NCI-H2171 (cell line): ENCODE measurements around the gene MINAR2.

ENCODE experiments used
- DNase-seq: peaks from one replicate; lab custom pipeline; 2025; lab: John Stamatoyannopoulos, UW

The MINAR2 gene

DNA sequence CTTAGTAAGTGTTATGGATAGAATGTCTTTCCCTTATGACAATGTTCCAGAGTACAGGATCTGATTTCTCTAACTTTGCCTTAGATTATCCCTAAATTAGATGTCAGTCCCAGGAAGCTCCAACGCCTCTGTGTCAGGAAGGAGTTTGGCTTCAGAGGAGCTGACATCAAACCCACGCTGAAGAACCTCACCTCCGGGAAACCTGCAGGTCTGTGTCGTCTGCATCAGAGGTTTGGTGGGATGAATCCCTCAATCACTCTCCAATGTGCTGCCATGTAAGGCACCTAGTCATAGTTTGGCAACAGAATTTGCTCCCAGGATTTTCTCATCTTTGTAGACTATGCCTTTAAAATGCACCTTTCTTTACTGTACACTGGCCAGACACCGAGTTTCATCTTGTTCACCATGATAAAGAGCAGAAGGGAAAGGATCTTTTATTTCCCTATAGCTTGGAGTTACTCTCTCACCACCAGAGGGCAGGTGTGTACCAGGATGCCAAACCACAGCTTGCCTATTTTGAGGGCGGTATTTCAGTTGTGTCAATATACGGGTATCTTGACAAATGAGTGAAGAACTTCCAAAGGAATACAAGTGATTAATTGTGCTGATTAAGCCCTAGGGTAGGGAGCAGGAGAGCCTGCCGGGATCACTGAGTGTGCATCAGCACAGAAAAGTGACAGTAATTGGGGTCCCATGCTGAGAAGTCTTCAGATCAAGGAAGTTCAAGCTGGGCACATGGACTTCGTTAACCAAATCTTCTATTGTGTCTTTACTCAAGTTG, 23.4 kb downstream of the MINAR2 start:
- DNase-seq = peak; percentile 4

DNA sequence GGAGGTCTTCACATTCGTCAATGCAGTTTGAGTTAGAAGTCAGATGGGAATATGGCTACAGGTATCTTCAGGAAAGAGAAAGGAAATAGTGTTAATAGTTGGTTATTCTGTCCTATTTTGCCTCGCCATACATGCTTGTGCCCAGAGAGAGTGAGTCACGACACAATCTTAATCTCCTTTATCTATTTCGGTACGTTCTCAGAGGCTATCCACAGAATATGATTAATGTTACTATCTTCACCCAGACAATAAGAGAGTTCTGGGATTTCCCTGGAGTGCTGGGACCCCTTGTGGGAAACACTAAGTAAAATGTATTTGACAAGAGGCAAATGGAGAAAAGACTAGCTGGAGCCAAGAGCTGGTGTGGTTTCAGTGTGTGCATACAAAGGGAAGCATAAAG, 25.5 kb downstream of the MINAR2 start:
- no peak for DNase-seq

DNA sequence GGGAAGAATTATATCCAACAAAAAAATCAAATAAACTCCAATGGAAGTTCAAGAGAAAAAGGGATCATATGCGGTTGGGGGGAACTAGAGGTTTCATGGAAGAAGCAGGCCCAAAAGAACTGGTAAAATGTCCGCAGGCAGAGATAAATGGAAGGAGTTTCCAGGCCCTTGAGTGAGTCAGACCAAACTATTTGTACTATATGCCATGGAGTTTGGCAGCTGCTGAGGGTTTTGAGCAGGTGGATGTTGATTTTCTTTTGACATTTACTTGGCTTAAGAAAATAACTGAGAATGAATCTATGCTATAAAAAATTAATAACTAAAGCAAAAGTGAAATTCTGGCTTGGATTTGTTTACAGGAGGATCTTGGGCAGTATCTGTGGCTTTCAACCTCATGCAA, 33.7 kb downstream of the MINAR2 start:
- no peak for DNase-seq

DNA sequence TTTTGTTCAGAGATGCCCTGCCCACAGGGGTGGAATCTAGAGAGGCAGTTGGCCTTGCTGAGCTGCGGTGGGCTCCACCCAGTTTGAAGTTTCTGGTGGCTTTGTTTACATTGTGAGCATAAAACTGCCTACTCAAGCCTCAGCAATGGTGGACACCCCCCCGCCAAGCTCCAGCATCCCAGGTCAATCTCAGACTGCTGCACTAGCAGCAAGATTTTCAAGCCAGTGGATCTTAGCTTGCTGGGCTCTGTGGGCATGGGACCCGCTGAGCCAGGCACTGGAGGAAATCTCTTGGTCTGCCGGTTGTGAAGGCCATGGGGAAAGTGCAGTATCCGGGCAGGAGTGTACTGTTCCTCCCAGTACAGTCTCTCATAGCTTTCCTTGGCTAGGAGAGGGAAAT, 55.5 kb downstream of the MINAR2 start:
- DNase-seq = no peak

DNA sequence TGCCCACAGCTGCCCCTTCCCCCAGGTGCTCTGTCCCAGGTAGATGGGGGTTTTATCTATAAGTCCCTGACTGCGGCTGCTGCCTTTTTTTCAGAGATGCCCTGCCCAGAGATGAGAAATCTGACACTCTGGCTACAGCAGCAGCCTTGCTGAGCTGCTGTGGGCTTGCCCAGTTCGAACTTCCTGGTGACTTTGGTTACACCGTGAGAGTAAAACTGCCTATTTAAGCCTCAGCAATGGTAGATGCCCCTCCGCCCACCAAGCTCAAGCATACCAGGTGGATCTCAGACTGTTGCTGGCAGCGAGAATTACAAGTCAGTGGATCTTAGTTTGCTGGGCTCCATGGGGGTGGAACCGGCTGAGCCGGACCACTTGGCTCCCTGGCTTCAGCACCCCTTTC, 56.8 kb downstream of the MINAR2 start:
- no peak for DNase-seq

DNA sequence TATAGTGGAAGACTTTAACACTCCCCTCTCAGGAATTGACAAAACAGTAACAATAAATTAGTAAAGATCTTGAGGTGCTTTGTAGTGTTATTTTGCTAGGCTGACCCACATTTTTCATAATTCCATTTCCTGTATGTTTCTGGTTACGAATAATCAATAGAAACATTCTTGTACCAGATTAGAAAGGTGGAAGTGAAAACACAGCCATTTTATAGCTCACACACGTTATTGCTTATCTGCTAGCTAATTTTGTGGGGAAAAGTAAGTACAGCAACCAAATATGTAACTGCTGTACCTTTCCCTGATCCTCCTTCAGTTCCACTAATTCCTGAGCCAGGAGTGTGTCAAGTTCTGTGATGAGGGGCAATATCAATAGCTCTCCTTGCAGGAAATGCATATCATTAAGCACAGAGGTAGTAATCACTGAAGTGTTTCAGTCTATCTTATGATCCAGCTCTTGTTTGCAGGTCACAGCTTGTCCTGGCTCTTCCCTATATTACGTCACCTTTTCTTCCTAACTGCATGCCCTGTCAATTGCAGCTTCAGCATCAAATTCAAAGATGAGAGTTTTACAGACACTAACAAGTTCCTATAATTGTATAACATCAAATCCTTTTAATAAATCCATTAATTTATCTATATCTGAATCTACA, 59.4 kb downstream of the MINAR2 start:
- no peak for DNase-seq
